ENCODE results near the gene MAST3.

- TF ChIP-seq SUZ12 (IDR thresholded peaks at IDR 0.05; ENCODE audit: low read depth, low read length), result no peak
- TF ChIP-seq ZNF615 (CRISPR knock-in tag; IDR thresholded peaks at IDR 0.05; ENCODE audit: borderline replicate concordance), result no peak
- no peak for TF ChIP-seq CTCF (CRISPR knock-in tag; IDR thresholded peaks at IDR 0.05)
- no peak for TF ChIP-seq SP2 (CRISPR knock-in tag; IDR thresholded peaks at IDR 0.05)
- TF ChIP-seq MTERF4 (CRISPR knock-in tag; IDR thresholded peaks at IDR 0.05), result no peak
- TF ChIP-seq BHLHE40 (IDR thresholded peaks at IDR 0.05; ENCODE audit: low read length), result no peak
- no peak for TF ChIP-seq ZNF326 (CRISPR knock-in tag; IDR thresholded peaks at IDR 0.05; ENCODE audit: borderline replicate concordance)
- TF ChIP-seq SRSF4 (IDR thresholded peaks at IDR 0.05; ENCODE audit: low read depth, low read length, poor library complexity, severe bottlenecking), result no peak
- TF ChIP-seq ZNF564 (CRISPR knock-in tag; IDR thresholded peaks at IDR 0.05), result no peak
- TF ChIP-seq ZNF639 (CRISPR knock-in tag; conservative IDR thresholded peaks at IDR 0.05), result no peak
- no peak for TF ChIP-seq JUNB (CRISPR knock-in tag; IDR thresholded peaks at IDR 0.05; ENCODE audit: borderline replicate concordance)
- TF ChIP-seq ZNF513 (CRISPR knock-in tag; conservative IDR thresholded peaks at IDR 0.05), result no peak
- TF ChIP-seq ONECUT2 (CRISPR knock-in tag; IDR thresholded peaks at IDR 0.05), result no peak
Observed at GRCh38 chr19:18099623-18099995, 2.0 kb downstream of the MAST3 start.

Measured in HepG2 (cell line).